Endothelial cell of hepatic sinusoid (primary cell): ENCODE results near the gene AARS1.
"Not testable (repeated sequence)": the region's sequence is repeated elsewhere in the genome, so short reads cannot be mapped to it uniquely, and the experiment has no call there.

Experiments
- in situ Hi-C: cut with HindIII; loops from 2 replicates; pipeline ENCODE4 v1.10.0; 2017; ENCODE audit warnings: low sequenced_read_pairs

Gene AARS1

DNA sequence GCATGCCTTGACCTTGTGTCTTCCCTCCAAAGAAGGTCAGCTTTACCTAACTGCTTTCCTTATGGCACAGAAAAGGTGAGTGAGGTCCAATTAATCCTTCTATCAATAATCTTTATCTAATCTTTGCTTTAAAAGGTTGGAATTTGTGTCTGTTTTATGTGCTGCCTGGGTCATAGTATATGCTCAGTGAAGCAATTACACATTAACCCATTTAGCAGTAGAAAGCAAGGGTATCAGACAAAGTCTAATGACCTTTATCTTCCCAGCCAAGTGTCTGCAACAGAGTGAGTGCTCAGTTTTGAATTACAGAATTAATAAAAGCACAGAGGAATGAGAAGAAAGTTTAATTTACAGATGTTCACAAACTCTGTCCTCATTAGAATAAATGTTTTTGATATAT lies 63.3 kb downstream of the AARS1 start:
- in situ Hi-C loops = not testable (repeated sequence)

DNA sequence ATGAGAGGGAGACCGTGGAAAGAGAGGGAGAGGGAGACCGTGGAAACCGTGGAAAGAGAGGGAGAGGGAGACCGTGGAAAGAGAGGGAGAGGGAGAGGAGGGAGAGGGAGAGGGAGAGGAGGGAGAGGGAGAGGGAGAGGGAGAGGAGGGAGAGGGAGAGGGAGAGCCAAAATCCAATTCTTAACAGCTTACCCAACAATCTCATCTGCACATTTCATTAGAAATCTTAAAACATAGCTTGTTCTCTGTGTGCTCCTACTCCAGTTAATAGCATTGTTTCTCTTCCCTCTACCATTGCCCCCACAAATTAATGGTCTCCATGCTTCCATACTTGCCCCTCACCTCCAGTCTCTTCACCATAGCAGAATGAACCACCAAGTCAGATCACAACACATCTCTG lies 63.9 kb downstream of the AARS1 start:
- in situ Hi-C loops = not testable (repeated sequence)

DNA sequence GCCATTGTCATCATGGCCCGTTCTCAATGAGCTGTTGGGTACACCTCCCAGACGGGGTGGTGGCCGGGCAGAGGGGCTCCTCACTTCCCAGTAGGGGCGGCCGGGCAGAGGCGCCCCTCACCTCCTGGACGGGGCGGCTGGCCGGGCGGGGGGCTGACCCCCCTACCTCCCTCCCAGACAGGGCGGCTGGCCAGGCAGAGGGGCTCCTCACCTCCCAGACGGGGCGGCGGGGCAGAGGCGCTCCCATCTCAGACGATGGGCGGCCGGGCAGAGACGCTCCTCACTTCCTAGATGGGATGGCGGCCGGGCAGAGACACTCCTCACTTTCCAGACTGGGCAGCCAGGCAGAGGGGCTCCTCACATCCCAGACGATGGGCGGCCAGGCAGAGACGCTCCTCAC lies 64.7 kb downstream of the AARS1 start:
- in situ Hi-C loops = not testable (repeated sequence)

DNA sequence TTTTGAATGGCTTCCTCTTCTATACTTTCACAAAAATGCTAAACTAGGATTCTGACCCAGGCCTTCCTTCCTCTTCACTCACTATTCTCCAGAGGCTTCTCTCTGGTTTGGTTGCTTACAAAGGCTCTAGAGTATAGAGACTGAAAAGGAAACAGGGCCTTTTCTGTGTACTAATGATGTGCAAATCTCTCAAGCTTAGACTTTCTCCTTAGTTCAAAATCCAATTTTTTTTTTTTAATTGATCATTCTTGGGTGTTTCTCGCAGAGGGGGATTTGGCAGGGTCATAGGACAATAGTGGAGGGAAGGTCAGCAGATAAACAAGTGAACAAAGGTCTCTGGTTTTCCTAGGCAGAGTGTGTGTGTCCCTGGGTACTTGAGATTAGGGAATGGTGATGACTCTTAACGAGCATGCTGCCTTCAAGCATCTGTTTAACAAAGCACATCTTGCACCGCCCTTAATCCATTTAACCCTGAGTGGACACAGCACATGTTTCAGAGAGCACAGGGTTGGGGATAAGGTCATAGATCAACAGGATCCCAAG lies 65.3 kb downstream of the AARS1 start:
- in situ Hi-C loops = not testable (repeated sequence)

DNA sequence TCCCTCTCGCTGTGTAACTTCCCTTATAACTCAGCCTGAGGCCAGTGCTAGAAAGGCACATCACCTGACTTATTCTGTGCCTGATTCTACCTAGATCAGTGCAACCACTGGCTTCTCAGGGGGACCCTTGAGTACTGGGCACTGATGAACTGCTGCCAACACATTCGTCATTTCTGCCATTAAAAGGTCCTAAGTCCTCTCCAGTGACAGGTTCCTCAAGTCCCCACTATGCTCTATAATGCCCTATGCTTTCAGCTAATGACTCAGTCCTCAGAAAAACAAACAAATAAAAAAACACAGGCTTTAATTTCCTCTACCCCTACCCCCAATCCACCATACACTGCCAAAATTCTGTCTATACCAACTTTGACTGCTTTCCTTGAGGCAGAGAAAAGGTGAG lies 66.1 kb downstream of the AARS1 start:
- in situ Hi-C loops = not testable (repeated sequence)

DNA sequence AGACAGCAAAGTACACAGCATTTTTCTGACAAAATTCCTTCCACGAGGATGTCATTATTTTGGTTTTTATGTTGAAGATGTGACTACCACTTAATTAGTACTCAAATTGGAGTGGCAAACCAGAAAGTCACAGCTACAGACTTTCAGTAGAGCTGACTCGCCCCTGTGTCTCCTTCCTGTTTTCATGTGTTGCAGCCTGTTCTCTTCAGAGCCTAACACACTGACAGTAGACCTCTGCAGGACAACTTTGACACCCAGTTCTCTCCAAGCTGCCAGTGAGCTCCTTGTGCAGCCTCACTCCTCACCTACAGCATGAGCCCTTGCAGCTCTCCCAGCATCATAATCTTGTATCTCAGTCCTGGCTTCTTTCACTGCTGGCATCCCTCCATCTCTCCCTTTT lies 66.7 kb downstream of the AARS1 start:
- in situ Hi-C loops = not testable (repeated sequence)

DNA sequence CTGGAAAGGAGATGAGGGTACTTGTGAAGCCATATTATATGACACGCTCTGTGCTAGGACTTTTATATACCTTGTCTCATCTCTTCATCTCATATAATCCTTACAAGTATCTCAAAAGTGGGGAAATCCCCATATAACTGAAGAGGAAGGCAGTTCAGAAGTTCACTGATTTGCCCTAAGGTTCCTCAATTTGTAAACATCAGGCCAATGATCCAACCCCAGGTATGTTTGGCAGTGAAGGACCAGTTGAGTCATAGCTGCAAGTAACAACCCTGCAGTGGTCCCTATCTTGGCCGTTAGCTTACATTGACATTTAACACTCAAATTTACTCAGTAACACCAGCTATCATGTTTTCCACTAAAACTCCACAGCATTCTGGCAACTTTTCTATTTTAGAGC lies 70.7 kb downstream of the AARS1 start:
- in situ Hi-C loops = not testable (repeated sequence)

DNA sequence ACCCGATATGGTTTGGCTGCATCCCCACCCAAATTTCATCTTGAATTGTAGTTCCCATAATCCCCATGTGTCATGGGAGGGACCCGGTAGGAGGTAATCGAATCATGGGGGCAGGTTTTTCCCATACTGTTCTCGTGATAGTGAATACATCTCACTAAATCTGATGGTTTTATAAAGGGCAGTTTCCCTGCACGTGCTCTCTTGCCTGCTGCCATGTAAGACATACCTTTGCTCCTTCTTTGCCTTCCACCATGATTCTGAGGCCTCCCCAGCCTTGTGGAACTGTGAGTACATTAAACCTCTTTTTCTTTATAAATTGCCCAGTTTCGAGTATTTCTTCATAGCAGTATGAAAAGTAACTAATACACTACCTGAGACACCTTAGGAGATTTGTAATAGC lies 82.9 kb downstream of the AARS1 start:
- in situ Hi-C loops = not testable (repeated sequence)

DNA sequence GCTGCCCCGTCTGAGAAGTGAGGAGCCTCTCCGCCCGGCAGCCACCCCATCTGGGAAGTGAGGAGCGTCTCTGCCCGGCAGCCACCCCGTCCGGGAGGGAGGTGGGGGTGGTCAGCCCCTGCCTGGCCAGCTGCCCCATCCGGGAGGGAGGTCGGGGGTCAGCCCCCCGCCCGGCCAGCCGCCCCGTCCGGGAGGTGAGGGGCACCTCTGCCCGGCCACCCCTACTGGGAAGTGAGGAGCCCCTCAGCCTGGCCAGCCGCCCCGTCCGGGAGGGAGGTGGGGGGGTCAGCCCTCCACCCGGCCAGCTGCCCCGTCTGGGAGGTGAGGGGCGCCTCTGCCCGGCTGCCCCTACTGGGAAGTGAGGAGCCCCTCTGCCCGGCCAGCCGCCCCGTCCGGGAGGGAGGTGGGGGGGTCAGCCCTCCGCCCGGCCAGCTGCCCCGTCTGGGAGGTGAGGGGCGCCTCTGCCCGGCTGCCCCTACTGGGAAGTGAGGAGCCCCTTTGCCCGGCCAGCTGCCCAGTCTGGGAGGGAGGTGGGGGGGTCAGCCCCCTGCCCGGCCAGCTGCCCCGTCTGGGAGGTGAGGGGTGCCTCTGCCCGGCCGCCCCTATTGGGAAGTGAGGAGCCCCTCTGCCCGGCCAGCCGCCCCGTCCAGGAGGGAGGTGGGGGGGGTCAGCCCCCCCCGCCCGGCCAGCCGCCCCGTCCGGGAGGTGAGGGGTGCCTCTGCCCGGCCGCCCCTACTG lies 84.5 kb downstream of the AARS1 start:
- in situ Hi-C loops = not testable (repeated sequence)

DNA sequence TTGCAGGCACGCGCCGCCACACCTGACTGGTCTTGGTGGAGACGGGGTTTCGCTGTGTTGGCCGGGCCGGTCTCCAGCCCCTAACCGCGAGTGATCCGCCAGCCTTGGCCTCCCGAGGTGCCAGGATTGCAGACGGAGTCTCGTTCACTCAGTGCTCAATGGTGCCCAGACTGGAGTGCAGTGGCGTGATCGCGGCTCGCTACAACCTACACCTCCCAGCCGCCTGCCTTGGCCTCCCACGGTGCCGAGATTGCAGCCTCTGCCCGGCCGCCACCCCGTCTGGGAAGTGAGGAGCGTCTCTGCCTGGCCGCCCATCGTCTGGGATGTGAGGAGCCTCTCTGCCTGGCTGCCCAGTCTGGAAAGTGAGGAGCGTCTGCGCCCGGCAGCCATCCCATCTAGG lies 85.3 kb downstream of the AARS1 start:
- in situ Hi-C loops = not testable (repeated sequence)

DNA sequence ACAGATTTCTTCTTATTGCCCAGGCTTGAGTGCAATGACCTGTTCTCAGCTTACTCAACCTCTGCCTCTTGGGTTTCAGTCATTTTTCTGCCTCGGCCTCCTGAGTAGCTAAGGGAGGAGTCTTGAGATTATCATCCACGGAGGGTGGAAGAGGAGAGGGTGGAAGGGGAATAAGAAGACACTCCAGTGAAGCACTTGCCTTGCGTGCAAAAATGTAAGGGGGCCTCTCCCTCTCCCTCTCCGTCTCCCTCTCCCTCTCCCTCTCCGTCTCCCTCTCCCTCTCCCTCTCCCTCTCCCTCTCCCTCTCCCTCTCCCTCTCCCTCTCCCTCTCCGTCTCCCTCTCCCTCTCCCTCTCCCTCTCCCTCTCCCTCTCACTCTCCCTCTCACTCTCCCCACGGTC lies 85.8 kb downstream of the AARS1 start:
- in situ Hi-C loops = not testable (repeated sequence)
